HPDE6-E6E7 (cell line): Measurements from ENCODE around the gene DNAH9.

Experiments
- DNase-seq: peaks from one replicate; pipeline ENCODE4 v3.0.0; 2011; ENCODE audit warnings: missing footprints; ENCODE audit errors: extremely low spot score

The DNAH9 gene

GRCh38 chr17:11840831-11841230, 242.6 kb downstream of the DNAH9 start:
- no peak for DNase-seq

DNA sequence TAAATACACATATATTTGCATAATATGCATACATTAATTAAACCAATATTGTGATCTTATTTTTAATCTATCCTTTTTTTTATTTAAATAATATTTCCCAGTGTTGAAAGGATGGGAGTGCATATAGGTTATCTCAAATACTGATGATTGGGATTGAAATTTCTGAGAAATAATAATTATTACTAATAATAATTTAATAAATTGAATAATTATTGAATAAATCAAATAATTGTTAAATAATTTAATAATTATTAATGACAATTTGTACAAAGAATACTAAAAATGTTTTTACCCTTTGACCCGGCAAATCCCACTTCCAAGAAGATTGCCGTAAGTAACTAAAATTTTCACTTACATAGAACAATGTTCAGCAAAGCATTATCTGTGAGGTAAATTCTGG, 250.1 kb downstream of the DNAH9 start:
- DNase-seq, result no peak

DNA sequence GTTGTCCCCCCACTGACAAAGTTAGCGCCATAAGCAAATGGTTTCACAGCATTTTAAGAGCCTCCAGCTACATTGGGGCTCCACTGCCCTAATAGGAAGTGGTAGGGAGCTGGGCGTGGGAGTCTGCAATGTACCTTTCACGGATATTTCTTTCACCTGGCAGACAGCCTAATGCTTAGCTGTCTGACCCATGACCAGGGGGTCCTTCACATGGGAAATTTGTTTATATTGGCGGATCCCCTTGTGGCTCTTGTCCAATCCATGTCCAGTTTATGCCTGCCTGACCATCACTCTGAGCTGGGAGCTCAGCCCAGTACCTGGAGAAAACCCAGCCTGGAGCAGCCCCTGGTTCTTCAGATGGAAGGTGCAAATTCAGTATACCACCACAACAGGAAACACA, 254.0 kb downstream of the DNAH9 start:
- no peak for DNase-seq

- DNase-seq, result no peak
These were observed 254.6 kb downstream of the DNAH9 start for GRCh38 chr17:11852912-11853311.

- DNase-seq, result no peak
These were observed 255.3 kb downstream of the DNAH9 start for GRCh38 chr17:11853321-11854151.

GRCh38 chr17:11855306-11855705, 257.0 kb downstream of the DNAH9 start:
- DNase-seq, result no peak

DNA sequence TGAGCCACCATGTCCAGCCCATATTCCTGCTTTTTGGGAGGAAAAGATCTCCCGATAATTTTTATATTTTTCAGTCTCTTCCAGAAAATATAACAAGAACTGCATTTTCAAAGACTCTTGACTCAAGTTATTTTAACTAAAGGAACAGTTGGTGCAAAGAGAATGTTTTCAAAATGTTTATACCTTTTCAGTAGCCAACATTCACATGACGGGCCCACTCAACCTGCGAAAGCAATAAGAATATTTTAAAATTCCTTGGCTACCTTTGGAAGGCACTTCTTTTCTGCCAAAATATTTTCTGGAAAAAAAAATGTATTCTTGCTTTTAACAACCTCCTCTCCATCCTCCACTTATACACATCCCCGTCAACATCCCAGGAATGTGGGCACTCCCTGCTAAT, 258.7 kb downstream of the DNAH9 start:
- no peak for DNase-seq

DNA sequence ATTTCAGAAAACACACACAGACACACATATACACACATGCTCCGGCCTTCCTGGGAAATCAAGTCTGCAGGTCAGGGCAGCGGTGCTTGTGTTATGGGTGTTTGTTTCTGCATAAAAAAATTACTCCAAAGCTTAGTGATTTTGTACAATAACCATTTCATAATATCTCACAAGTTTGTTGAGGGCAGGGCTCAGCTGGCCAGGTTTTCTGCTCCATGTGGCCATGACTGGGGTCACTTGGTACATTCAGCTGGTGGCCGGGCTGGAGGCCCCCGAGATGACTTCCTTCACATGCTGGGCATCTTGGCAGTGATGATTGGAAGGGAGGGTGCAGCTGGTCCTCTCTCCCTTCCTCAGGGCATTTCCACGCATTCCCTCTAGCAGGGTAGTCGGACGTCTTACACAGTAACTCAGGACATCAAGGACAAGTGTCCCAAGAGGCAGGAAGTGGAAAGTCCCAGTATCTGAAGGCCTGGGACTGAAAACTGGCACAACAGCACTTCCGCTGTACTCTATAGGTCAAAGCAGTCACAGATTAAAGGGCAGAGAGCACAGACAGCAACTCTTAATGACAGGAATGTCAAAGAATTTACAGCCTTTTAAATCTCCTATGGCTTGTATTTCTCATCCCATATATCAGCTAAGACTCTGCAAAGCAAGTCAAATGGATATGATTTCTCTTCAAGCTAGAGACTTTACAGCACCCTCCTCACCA, 271.6 kb downstream of the DNAH9 start:
- no peak for DNase-seq

GRCh38 chr17:11871773-11872172, 273.5 kb downstream of the DNAH9 start:
- DNase-seq, result no peak

DNA sequence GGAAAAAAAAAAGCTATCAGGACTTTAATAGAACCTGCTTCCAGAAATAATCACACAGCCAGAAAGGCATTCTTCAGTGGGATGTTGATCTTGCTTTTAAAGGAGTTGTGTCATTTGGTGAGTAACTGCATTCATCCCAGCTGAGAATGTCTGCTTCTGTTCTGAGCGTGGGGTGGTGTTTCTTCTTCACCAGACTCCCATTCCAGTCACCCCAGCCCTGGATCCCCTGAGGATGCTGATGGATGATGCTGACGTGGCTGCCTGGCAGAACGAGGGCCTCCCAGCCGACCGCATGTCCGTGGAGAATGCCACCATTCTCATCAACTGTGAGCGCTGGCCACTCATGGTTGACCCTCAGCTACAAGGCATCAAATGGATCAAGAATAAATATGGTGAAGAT, 276.5 kb downstream of the DNAH9 start:
- no peak for DNase-seq

DNA sequence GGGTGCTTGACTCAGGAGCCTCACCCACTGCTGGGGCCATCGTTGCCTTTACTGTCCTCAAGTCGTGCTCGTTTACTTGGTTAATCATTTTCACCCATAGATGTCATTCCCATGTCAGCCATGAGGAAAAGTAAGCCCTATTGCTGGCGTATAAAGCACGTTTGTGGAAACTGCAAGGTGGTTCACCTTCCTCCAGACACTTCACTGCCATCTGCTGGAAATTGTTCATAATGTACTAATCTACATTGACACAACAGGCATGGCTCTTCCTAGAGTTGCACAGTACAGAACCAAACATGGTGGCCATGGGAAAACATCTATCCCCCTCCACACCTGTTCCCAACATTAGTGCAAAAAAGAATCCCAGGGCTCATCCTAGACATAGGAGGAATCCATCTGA, 282.4 kb downstream of the DNAH9 start:
- DNase-seq, result peak; percentile 10

DNA sequence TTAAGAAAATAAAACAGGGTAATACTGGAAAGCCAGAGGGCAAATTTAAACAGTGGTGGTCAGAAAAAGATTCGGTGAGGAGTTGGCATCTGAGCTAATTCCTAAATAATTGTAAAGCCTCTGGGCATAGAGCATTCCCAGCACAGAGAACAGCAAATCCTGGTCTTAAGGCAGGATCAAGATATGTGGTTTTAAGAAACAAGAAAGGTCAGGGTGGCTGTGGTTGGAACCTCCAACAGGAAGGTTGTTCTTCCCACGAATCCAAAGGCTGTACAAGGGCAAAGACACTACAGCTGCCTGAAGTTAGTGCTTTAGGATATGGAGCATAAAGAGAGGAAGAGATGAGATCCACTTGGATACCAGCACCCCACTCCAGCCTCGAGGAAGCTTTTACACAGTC, 284.4 kb downstream of the DNAH9 start:
- DNase-seq, result no peak

DNA sequence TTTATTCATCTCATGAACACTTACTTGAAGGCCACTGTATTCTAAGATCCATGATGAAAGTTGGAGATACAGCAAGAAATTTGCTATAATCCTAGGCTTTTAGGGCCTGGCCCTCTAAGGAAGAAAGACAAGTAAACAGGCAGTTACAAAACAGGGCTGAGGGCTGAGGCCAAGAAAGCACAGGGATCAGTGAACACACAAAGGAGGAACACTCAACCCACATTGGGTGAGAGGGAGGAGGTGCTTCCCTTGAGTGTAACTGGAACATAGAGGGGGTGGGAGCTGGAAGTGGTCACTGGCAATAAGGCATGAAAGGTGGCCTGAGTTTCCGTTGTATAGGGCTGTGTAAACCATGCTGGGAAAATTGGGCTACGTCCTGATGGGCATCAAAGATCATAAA, 286.8 kb downstream of the DNAH9 start:
- DNase-seq, result no peak

GRCh38 chr17:11889266-11889665, 291.0 kb downstream of the DNAH9 start:
- DNase-seq, result no peak

DNA sequence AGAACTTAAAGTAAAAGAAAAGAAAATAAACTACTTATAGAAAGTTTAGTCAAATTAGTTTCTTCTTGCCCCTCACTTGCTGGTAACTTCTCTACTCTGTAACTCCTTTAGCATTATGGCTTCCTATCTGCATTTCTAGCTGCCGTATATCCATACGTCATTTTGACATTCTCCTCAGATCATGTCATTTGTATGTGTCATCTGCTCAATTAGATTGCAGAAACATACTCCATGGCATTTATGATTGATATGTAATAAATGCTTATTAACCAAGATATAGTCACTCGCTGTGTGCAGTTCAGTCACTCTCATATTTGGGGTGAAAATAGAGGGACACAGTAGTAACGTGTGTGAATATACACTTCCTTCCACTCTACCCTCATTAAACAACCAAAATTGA, 295.6 kb downstream of the DNAH9 start:
- no peak for DNase-seq

GRCh38 chr17:11896199-11896598, 297.9 kb downstream of the DNAH9 start:
- no peak for DNase-seq

- DNase-seq, result no peak
These were observed 300.4 kb downstream of the DNAH9 start for GRCh38 chr17:11898526-11899235.

- no peak for DNase-seq
These were observed 301.3 kb downstream of the DNAH9 start for GRCh38 chr17:11899537-11899942.

- DNase-seq, result no peak
These were observed 301.8 kb downstream of the DNAH9 start for GRCh38 chr17:11900041-11900476.

GRCh38 chr17:11900655-11901054, 302.4 kb downstream of the DNAH9 start:
- DNase-seq, result no peak

DNA sequence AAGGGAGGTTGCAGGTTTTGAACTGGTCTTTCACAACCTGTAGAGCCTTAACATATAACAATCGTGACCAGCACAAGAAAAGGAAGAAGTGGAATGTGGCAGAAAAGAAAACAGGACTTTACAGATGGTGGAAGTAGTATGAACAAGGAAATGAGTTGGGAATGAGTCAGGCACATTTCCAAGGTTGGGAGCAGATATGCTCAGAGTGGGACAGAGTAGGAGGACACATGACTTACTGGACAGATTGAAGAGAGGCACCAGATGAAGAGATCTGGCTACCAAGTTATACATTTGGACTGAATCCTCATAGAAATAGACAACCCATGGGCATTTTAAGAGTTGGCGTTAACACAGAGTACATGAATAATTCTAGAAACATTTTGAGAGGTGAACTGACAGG, 303.7 kb downstream of the DNAH9 start:
- no peak for DNase-seq

GRCh38 chr17:11908711-11909146, 310.5 kb downstream of the DNAH9 start:
- DNase-seq, result no peak

DNA sequence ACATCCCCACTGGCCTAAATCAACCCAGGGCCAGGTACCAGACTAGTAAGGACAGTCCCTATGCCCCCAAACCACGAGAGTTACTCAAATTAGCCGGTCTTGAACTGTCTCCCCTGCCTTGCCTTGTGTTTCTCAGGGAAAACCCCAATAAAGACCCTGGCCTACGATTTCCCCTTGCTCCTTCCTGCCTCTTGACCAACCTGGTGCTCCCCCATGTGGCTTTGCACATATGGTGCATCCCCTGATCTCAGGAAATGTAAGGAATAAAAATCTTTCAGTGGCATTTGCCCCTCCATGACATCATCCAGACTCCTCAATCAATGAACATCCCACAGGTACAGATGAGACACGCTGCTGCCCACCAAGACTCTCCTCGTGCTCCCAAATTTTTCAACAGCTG, 311.1 kb downstream of the DNAH9 start:
- DNase-seq, result no peak
